ENCODE data around the gene UNC13C.

- TF ChIP-seq TBP (CRISPR knock-in tag; IDR thresholded peaks at IDR 0.05) (no peak), MAX (IDR thresholded peaks at IDR 0.05) (no peak), CTCF (CRISPR knock-in tag; IDR thresholded peaks at IDR 0.05) (no peak), PAWR (CRISPR knock-in tag; IDR thresholded peaks at IDR 0.05; ENCODE audit: borderline replicate concordance) (no peak), CEBPB (IDR thresholded peaks at IDR 0.05; ENCODE audit: borderline replicate concordance, low read depth, low read length) (no peak), EZH2 (conservative IDR thresholded peaks at IDR 0.05; ENCODE audit: low read depth, low read length) (no peak), FOXA3 (CRISPR knock-in tag; IDR thresholded peaks at IDR 0.05) (no peak), STAT6 (CRISPR knock-in tag; IDR thresholded peaks at IDR 0.05; ENCODE audit: borderline replicate concordance) (no peak)
These were observed 543.0 kb downstream of the UNC13C start for GRCh38 chr15:54521206-54521605.
